Cerebellar cortex (tissue), 1 donor: ENCODE results near the gene LIPG.
A peak's percentile ranks its signal among the peaks of the same experiment; 100 is the strongest.

Experiments used
- DNase-seq: peaks from one replicate; pipeline ENCODE4 v3.0.0-alpha.2; 2015; ENCODE audit warnings: low spot score

Gene LIPG

GRCh38 chr18:49546719-49547273 is 15.1 kb upstream of the LIPG start:
- DNase-seq, result no peak

GRCh38 chr18:49547701-49548100 is 14.2 kb upstream of the LIPG start:
- DNase-seq, result no peak

GRCh38 chr18:49548229-49548636 is 13.6 kb upstream of the LIPG start:
- no peak for DNase-seq

- no peak for DNase-seq
Observed at GRCh38 chr18:49550621-49551339, 11.1 kb upstream of the LIPG start.

DNA sequence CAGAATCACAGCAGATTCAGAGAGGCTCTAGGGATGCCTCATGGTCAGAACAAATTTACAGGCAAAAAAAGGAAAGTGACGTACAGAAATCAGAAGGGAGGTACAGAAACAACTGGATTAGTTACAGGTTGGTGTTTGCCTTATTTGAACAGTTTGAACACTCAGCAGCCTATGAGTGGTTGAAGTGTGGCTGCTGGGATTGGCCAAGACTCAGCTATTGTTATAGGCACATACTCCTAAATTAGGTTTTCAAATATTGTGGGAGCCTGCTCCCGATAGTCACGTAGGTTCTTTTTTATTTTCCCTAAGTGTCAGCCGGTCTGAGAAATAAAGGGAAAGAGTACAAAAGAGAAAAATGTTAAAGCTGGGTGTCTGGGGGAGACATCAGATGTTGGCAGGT is 8.9 kb upstream of the LIPG start:
- DNase-seq, result no peak

DNA sequence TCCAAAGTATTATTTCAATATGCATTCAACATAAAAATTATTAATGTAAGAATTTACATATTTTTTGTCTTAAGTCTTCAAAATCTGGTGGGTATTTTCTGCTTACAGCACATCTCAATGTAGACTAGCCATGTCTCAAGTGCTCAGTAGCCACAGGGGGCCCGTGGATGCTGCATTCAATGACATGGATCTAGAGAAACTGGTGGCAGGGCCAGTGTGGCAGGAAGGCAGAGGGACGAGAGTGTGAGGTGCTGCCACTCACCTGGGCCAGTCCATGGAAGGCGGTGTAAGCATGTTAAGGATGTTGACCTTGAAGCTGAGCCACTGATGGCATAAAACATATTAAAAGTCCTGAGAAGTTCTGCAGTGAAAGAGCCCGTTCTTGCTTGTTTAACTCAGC is 6.2 kb upstream of the LIPG start:
- no peak for DNase-seq

DNA sequence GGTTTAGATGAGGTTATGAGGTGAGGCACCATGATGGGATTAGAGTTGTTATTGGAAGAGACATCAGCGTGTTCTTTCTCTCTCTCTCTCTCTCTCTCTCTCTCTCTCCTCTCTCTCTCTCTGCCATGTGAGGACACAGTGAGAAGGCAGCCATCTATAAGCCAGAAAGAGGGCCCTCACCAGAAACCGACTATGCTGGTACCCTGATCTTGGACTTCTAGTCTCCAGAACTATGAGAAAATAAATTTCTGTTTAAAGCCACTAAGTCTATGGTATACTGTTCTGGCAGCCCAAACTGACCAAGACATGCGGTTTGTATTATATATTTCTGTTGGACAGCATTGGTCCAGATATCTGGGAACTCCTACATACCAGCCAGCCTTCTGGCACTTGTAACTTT is 3.5 kb upstream of the LIPG start:
- DNase-seq, result no peak

DNA sequence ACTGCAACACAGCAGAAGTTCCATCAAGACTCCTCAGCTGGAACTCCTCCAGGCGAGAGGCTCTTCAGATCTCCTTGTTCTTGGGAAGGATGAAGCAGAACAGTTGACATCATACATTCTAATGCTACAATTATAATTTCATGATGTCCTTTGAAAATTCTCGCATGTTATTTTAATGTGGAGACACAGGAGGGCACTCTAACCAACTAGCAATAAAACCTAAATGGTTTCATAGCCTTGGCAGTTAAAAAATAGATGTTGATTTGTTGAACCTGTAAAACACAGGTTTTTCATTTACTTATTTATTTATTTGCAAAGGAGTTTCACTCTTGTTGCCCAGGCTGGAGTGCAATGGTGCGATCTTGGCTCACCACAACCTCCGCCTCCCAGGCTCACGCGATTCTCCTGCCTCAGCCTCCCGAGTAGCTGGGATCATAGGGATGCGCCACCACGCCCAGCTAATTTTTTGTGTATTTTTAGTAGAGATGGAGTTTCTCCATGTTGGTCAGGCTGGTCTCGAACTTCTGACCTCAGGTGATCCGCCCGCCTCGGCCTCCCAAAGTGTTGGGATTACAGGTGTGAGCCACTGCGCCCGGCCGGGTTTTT is 2.4 kb upstream of the LIPG start:
- DNase-seq, result peak; percentile 61

DNA sequence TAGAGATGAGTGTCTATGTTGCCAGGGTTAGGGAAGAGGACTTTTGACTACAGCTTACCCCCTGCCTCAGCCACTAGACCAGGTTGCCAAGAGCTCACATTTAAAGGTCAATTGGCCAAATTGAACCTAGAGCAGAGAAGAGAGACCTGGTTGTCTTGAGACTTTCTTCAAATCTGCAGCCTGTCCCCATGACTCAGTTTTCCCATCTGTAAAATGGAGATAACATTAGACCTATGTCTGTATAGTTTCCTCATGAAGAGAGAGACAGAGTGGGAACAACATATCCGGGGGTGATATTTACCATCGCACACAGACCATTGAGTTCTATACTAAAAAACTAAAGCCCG is 1.6 kb upstream of the LIPG start:
- DNase-seq, result no peak

- DNase-seq, result no peak
Observed at GRCh38 chr18:49560624-49561288, 1.1 kb upstream of the LIPG start.

GRCh38 chr18:49562481-49563129 is 748 bp downstream of the LIPG start:
- DNase-seq, result no peak

DNA sequence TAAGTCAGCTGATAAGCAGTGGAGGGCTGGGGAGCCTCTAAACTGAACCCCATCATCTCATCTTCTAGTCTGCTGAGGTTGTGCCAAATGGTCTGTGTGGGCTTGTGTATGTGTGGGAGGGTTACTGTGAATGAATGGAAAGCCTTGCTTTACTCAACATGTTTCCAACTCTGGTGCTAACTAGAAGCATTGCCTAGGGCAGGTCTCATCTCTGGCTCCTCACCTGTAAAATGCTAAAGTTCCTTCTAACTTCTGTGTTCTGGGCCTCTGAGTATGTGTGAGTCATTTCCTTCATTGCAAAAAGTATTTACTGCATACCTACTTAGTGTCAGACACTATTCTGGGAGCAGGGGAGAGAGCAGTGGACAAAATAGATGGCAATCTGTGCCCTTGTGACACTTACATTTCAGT is 1.3 kb downstream of the LIPG start:
- DNase-seq, result no peak

DNA sequence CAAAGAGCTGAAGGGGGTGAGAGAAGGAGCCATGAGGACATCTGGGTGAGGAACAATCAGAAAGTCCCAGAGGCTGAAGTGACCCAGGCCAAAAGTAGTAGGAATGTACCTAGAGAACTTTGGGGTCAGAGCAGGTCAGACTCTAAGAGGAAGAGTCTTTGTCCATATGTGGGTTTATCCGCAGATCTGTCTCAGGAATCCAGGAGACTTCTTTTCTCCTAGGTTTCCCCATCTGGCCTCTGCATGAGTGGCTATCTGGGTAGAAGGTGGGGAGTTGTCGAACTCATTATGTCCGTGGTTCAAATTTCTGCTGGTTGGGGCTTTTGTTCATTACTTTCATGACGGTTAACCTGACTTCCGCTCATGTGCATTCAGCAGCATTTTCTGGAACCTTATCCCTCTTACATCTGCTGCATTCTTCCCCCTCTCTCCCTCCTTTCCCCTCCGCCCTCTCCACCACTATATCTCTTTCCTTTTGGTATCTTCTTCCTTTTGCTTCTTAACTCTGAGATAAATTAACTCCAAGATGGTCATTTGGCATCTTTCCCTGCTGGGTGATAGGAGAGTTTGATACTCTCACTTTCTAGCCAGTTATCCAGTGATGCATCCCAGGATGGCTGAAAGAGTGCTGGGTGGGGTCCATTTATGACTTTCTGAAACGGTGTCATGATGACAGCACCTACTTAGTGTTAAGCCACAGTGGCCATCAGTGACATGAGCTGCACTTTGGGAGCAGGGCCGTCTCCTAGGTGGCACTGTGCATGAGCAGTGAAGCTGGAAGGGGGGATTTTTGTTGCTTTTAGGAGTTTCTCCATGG is 2.1 kb downstream of the LIPG start:
- DNase-seq, result no peak

- no peak for DNase-seq
Observed at GRCh38 chr18:49564518-49564834, 2.6 kb downstream of the LIPG start.

- DNase-seq, result no peak
Observed at GRCh38 chr18:49565101-49565500, 3.2 kb downstream of the LIPG start.

DNA sequence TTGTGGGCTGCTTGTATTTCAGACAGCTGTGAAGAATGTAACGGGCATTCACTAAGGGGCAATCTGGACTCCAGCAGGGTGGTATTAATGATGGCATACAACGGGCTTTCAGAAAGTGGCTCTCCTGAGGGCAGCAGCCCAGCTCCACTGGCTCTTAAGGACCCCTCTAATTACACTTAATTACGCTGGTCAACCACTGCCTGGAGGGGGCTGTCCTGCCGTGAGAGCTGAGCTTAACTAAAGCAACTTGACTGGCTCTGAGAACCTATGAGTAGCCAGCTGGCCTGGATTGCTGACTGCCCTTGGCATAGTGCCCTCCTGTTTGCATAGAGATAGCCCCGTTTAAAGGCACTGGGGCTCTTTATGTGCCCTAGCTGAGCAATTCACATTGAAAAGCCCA is 3.8 kb downstream of the LIPG start:
- peak; percentile 64 for DNase-seq

GRCh38 chr18:49566217-49566770 is 4.4 kb downstream of the LIPG start:
- no peak for DNase-seq

DNA sequence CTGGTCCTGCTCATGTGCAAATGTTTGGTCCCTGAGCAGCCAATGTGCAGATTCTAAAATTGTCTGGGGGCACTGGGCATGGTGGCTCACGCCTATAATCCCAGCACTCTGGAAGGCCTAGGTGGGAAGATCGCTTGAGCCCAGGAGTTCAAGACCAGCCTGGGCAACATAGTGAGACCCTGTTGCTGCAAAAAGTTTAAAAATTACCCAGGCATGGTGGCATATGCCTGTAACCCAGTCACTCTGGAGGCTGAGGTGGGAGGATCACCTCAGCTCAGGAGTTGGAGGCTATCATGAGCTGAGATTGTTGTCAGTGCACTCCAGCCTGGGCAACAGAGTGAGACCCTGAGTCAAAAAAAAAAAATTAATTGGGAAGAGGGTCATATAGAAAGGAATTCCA is 5.1 kb downstream of the LIPG start:
- DNase-seq, result no peak

- DNase-seq, result no peak
Observed at GRCh38 chr18:49569724-49570123, 7.9 kb downstream of the LIPG start.

DNA sequence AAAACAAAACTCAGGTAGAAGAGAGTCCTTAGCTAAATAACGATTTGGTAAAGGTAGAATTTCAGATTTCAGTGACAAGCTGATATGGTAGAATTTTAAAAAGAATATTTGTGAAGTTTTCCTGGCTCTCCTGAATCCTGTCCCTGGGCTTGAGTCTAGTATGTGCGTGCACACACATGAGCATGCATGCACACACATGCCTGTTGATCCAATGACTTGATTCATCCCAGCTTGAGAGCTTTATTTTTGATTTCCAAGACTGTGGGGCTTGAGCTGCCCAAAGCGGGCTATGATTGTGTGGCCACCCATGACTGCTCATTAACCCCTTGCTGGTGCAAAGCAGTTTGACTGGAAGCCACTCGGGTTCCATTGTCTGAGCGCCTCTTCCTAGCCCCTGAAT is 9.0 kb downstream of the LIPG start:
- no peak for DNase-seq

DNA sequence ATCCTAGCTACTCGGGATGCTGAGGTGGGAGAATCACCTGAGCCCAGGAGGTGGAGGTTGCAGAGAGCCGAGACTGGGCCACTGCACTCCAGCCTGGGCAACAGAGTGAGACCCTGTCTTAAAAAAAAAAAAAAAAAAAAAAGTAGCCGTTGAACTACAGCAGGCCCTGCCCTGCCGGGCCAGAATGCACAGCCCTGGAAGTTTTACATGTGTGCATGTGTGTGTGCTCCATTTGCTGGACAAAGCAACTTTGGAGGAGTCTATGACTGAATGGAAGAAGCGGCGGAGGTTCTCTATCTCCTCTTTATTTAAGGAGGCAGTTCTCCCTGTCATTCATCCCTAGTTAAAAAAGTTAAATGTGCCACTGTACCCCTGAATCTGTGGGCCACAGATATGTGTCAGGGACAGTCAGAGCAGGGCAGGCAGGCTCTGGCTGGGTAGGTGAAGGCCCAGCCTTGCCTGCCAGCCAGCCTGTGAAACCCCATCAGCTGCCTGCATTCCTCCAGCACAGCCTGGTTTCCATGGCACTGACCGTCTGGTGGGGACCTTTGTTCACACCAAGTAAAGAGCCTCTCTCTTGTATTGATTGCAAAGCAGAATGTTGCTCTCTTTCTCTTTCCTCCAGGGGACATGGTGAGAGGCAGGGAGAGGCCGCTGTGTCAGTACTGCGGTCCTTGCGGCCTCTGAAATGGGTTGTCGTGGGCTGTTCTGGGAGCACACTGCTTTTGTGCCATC is 10.9 kb downstream of the LIPG start:
- no peak for DNase-seq
